Kidney epithelial cell (primary cell): ENCODE data around the gene BTBD7. TPM values are rescaled to one million over a fixed set of nuclear protein-coding genes. Genes with fewer than 3 reads are reported as not detected.

ENCODE experiments used
- DNase-seq: peaks from one replicate; pipeline ENCODE4 v3.0.0-alpha.2; 2010; ENCODE audit warnings: low read depth
- H3K27me3 ChIP-seq: 2 replicates; pipeline ENCODE4 v1.6.0; 2011; ENCODE audit warnings: low read length; ENCODE audit not compliant: control insufficient read depth, insufficient read depth
- H3K36me3 ChIP-seq: 2 replicates; pipeline ENCODE4 v1.5.1; 2011; ENCODE audit warnings: low read length; ENCODE audit not compliant: control insufficient read depth, insufficient read depth
- H3K4me3 ChIP-seq: 2 replicates; pipeline ENCODE4 v1.5.1; 2011; ENCODE audit warnings: low read depth, mild to moderate bottlenecking, control low read depth, low read length
- total RNA-seq: library from RNA; depleted of rRNA; stranded (reverse); fragments of >200 nt; gene quantifications from 2 replicates; pipeline ENCODE4 v1.2.3, GENCODE V29; 2015
- TF ChIP-seq, protein P1 (sequence below): IDR thresholded peaks from 2 replicates; pipeline ENCODE4 v1.5.1; 2011; ENCODE audit warnings: mild to moderate bottlenecking, moderate library complexity, low read length, control low read depth, inconsistent platforms; ENCODE audit not compliant: insufficient read depth, poor library complexity, severe bottlenecking

Gene BTBD7, protein sequence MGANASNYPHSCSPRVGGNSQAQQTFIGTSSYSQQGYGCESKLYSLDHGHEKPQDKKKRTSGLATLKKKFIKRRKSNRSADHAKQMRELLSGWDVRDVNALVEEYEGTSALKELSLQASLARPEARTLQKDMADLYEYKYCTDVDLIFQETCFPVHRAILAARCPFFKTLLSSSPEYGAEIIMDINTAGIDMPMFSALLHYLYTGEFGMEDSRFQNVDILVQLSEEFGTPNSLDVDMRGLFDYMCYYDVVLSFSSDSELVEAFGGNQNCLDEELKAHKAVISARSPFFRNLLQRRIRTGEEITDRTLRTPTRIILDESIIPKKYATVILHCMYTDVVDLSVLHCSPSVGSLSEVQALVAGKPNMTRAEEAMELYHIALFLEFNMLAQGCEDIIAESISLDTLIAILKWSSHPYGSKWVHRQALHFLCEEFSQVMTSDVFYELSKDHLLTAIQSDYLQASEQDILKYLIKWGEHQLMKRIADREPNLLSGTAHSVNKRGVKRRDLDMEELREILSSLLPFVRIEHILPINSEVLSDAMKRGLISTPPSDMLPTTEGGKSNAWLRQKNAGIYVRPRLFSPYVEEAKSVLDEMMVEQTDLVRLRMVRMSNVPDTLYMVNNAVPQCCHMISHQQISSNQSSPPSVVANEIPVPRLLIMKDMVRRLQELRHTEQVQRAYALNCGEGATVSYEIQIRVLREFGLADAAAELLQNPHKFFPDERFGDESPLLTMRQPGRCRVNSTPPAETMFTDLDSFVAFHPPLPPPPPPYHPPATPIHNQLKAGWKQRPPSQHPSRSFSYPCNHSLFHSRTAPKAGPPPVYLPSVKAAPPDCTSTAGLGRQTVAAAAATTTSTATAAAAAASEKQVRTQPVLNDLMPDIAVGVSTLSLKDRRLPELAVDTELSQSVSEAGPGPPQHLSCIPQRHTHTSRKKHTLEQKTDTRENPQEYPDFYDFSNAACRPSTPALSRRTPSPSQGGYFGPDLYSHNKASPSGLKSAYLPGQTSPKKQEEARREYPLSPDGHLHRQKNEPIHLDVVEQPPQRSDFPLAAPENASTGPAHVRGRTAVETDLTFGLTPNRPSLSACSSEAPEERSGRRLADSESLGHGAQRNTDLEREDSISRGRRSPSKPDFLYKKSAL
- 27.5 and 29.6 TPM in 2 replicates for total RNA-seq

DNA sequence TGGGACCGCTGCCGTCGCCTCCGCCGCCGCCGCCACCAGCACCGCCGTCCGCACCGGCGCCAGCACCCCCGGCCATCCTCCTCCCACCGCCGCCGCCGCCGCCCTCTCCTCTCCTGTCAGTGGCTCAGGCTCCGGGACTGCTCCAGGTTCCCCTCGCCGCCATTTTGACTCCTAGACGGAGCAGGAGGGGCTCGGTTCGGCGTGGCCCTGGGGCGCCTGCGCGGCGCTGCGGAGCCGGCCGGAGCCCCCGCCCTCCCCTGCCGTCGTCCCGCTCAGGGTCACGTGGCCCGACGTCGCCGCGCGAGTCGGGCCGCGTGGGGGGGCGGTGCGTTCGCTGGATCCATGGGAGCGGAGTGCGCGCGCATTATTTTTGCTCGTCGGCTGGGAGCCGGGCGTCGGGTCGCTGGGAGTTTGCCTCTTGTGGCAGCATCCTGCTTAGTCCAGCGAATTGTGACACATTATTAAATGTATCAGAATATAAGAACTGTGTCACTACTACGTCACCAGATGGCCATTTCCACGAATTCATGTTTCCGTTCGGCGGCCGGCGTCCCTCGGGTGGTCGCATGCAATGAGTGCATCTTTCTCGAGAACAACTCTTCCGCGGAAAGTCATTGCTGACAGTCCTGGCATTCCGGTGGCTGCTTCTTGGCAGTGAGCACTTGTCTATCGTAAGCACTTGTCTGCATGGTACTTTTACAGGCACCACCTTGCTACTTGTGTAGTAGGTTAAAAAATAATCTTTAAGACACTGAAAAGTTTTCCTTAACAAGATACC lies at the start of gene BTBD7:
BTBD7 (minus strand) TSS at position 184 of the 778 bp plus-strand sequence. CDS start 36,985 bp downstream, outside the sequence.
- TF ChIP-seq, protein P1, sequence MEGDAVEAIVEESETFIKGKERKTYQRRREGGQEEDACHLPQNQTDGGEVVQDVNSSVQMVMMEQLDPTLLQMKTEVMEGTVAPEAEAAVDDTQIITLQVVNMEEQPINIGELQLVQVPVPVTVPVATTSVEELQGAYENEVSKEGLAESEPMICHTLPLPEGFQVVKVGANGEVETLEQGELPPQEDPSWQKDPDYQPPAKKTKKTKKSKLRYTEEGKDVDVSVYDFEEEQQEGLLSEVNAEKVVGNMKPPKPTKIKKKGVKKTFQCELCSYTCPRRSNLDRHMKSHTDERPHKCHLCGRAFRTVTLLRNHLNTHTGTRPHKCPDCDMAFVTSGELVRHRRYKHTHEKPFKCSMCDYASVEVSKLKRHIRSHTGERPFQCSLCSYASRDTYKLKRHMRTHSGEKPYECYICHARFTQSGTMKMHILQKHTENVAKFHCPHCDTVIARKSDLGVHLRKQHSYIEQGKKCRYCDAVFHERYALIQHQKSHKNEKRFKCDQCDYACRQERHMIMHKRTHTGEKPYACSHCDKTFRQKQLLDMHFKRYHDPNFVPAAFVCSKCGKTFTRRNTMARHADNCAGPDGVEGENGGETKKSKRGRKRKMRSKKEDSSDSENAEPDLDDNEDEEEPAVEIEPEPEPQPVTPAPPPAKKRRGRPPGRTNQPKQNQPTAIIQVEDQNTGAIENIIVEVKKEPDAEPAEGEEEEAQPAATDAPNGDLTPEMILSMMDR: peak; percentile 22
- Histone ChIP-seq H3K36me3 (no peaks in the 10 kb centered on the region), H3K4me3 (peak within 1 kb of the TSS; percentile 94), H3K27me3 (no peaks in the 10 kb centered on the region)
- DNase-seq: peak; percentile 65

DNA sequence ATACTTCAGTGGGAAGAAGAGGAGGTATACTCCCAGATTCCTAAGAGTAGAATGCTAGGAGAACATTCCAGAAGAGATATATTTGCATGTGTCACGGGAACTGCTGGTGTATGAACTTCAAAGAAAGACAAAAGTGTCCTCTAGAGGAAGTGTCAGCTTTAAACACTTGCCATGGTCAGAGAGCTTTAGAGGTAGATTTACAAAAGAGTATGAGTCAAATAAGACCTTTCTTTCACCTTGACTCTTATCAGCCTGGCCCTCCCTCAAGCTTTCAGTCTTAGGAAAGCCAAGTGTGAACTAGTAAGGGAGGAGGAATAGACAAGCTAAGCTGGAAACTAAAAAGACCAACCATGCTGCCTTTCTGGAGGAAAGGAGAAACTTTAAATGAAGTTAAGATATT lies 48.8 kb upstream of the BTBD7 start:
- DNase-seq: no peak
- H3K36me3 ChIP-seq: no peaks in the 10 kb centered on the region
- H3K4me3 ChIP-seq: no peak overlapping the region
- TF ChIP-seq, protein P1: no peak
- no peaks in the 10 kb centered on the region for H3K27me3 ChIP-seq

DNA sequence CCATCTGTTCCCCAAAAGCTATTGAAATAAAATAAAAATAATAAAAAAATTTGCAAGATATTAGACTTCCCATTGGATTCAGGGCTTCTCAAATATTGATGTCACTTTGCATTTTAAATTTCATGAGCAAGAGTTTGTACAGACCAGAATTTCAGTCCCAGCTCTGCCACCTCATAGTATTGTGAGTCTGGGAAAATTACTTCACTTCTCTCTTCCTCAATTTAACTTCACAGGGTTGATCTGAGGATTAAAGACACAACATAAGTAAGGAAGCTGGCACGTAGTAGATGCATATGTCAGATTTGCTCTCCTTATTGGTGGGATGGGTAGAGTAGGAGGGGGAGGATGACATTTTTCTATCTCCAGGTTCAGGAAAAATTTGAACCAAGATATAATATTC lies 47.0 kb upstream of the BTBD7 start:
- TF ChIP-seq, protein P1: no peak
- H3K4me3 ChIP-seq: no peak overlapping the region
- no peak for DNase-seq
- H3K27me3 ChIP-seq: no peaks in the 10 kb centered on the region
- H3K36me3 ChIP-seq: no peaks in the 10 kb centered on the region

DNA sequence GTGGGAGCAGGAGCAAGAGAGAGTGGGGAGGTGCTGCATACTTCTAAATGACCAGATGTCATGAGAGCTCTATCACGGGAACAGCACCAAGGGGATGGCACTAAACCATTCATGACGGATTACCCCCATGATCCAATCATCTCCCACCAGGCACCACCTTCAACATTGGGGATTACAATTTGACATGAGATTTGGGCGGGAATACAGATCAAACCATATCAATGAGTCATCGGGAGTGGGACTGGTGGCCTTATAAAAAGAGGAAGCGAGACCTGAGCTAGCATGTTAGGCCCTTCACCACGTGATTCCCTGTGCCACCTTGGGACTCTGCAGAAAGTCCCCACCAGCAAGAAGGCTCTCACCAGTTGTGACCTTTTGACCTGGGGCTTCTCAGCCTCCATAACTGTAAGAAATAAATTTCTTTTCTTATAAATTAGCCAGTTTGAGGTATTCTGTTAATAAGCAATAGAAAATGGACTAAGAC lies 42.9 kb upstream of the BTBD7 start:
- TF ChIP-seq, protein P1: no peak
- no peaks in the 10 kb centered on the region for H3K36me3 ChIP-seq
- DNase-seq: no peak
- no peak overlapping the region for H3K4me3 ChIP-seq
- H3K27me3 ChIP-seq: no peaks in the 10 kb centered on the region

DNA sequence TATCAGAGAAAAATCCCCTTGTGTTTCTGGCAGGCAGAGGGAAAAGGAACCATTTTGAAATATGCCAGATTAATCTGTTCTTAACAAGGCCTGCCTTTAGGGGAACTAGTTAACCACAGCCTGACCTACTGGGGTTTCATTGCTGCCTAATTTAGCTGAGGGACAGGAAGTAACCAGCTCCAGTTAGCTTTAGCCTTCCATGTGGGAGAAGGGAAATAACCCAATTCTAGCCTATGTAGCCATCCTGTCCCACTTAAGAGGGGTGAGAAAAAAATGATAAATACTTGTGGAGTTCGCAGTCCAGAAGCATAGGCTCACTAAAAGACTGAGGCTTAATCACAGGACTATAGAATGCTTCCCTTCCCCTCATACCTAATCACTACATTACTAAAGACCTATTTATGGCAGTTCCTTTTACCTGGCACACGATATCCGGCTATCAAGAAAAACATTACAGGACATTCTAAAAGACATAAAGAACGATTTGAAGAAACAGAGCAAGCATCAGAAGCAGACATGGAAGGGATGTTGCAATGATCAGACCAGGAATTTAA lies 37.0 kb upstream of the BTBD7 start:
- no peaks in the 10 kb centered on the region for H3K27me3 ChIP-seq
- DNase-seq: no peak
- H3K36me3 ChIP-seq: no peaks in the 10 kb centered on the region
- H3K4me3 ChIP-seq: no peak overlapping the region
- TF ChIP-seq, protein P1: no peak
